Ammon's horn (tissue), 1 donor: ENCODE data around the gene TP53BP1.
"Not testable (repeated sequence)": the region's sequence is repeated elsewhere in the genome, so short reads cannot be mapped to it uniquely, and the experiment has no call there.

ENCODE experiments used
- DNase-seq: peaks from one replicate; pipeline ENCODE4 v3.0.0-alpha.2; 2016; ENCODE audit warnings: low spot score

The TP53BP1 gene

GRCh38 chr15:43492673-43493601, at the start of gene TP53BP1:
Gene TP53BP1 (minus strand): TSS chr15:43493156. CDS start chr15:43493043, 113 bp downstream.
- peak; percentile 98 for DNase-seq

DNA sequence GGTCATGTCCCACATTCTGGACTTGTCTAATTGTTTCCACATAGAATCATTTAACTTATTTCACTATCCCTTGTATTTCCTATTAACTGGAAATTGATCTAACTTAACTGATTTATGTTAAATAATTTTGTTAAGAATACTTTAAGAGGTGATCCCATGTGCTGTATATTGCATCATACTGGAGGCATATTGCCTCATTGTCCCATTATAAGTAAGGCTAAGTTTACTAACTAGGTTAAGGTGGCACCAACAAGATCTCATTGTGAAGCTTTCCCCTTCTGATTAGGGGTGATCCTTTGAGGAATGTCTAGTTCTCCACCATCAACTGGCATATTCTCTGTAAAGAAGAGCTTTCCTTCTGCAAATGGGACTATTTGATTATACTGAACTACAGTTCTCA, 48.8 kb upstream of the TP53BP1 start:
- DNase-seq: no peak

DNA sequence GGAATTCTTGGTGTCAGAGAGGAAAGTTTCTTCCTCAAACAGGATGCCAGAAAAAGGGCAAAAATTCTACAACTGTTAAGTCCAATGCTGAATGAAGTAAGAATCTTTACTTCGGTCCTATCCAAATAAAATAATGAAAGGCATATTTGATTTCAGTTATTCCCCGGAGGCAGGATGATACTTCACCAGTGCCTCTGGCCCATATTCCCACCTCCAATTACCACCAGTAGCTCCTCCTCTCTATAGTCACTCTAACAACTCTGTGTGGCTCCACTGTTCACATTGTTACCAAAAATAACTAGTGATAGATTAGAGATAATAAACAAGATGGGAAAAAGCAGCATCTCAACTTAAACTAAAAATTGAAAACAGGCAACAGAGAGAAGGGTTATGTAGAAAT, 45.1 kb upstream of the TP53BP1 start:
- no peak for DNase-seq

DNA sequence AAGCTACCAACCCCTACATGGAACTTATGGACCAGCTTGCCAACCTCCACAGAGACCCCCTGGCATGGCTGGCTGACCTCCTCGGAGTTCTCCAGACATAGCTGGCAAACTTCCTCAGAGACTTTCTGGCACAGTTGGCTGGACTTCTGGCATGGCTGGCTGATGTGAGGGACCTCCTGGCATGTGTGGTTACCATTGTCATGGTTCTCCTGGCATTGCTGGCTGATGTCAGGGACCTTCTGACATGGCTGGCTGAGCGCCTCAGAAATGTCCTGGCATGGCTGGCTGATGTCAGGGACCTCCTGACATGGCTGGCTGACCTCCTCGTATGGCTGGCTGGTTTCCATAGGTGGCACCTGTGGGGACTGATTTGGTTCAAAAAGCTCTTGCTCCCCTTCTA, 41.9 kb upstream of the TP53BP1 start:
- no peak for DNase-seq

- not testable (repeated sequence) for DNase-seq
Measured at GRCh38 chr15:43532826-43533225, 39.9 kb upstream of the TP53BP1 start.

DNA sequence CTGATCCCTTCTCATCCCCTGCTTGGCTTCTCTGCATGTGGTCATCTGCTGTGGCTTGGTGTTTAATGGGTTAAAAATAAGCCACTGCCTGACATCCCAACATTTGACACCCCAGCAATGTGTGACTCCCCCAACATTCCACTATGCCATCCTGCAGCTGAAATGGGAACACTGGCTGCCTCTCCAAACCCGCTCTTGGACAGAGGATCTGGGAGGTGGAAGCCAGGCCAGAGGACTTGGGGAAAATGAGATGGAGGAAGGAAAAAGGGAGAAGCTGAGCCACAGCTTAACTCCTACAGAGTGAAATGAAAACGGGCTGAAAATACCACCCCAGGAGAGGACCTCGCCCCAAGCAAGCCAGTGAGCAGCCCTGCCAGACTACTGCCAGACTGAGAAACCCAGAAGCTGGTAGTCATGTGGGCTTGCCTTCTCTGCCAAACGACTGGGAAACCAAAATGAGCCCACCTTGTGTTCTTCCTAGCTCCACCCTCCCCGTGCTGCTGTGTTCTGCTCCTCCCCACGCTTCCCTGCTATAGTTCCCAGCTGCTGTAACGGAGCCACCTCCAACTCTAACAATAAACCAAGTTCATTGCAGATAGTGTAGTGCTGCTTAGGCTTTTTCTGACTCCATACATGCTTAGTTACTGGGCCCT, 38.2 kb upstream of the TP53BP1 start:
- DNase-seq: peak; percentile 56

DNA sequence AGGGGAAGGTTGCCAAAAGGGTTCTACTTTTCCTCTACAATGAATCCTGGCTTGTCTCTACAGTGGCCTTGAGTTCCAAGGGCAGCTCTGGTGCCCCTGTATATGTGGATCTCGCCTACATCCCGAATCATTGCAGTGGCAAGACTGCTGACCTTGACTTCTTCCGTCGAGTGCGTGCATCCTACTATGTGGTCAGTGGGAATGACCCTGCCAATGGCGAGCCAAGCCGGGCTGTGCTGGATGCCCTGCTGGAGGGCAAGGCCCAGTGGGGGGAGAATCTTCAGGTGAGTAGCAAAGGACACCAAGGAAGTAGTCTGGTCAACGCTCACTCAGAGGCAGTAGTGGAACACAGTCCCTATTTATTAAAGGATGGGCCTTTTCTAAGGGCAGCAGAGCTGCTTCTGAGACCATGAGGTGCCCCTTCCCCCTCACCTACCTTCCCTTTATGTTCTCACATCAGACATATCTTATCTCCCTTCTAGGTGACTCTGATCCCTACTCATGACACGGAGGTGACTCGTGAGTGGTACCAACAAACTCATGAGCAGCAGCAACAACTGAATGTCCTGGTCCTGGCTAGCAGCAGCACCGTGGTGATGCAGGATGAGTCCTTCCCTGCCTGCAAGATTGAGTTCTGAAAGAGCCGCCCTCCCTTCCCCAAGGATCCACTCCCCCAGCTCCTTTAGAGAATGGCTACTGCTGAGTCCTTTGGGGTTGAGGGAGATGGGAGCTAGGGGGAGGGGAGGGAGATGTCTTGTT, 36.8 kb upstream of the TP53BP1 start:
- DNase-seq: no peak

DNA sequence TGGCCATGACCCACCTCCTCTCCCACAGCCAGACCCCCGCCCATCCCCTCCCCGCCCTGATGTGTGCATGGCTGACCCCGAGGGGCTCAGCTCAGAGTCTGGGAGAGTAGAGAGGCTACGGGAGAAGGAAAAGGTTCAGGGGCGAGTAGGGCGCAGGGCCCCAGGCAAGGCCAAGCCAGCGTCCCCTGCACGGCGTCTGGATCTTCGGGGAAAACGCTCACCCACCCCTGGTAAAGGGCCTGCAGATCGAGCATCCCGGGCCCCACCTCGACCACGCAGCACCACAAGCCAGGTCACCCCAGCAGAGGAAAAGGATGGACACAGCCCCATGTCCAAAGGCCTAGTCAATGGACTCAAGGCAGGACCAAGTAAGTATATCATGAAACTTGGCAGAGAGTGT, 36.2 kb upstream of the TP53BP1 start:
- no peak for DNase-seq

GRCh38 chr15:43528542-43529007, 35.6 kb upstream of the TP53BP1 start:
- DNase-seq: no peak

DNA sequence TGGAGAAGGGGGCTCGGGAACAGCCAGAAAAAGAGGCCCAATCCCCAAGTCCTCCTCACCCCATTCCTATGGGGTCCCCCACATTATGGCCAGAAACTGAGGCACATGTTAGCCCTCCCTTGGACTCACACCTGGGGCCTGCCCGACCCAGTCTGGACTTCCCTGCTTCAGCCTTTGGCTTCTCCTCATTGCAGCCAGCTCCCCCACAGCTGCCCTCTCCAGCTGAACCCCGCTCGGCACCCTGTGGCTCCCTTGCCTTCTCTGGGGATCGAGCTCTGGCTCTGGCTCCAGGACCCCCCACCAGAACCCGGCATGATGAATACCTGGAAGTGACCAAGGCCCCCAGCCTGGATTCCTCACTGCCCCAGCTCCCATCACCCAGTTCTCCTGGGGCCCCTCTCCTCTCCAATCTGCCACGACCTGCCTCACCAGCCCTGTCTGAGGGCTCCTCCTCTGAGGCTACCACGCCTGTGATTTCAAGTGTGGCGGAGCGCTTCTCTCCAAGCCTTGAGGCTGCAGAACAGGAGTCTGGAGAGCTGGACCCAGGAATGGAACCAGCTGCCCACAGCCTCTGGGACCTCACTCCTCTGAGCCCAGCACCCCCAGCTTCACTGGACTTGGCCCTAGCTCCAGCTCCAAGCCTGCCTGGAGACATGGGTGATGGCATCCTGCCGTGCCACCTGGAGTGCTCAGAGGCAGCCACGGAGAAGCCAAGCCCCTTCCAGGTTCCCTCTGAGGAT, 35.0 kb upstream of the TP53BP1 start:
- no peak for DNase-seq

DNA sequence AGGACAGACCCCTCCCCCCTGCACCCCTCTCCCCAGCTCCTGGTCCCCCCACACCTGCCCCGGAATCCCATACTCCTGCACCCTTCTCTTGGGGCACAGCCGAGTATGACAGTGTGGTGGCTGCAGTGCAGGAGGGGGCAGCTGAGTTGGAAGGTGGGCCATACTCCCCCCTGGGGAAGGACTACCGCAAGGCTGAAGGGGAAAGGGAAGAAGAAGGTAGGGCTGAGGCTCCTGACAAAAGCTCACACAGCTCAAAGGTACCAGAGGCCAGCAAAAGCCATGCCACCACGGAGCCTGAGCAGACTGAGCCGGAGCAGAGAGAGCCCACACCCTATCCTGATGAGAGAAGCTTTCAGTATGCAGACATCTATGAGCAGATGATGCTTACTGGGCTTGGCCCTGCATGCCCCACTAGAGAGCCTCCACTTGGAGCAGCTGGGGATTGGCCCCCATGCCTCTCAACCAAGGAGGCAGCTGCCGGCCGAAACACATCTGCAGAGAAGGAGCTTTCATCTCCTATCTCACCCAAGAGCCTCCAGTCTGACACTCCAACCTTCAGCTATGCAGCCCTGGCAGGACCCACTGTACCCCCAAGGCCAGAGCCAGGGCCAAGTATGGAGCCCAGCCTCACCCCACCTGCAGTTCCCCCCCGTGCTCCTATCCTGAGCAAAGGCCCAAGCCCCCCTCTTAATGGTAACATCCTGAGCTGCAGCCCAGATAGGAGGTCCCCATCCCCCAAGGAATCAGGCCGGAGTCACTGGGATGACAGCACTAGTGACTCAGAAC, 34.3 kb upstream of the TP53BP1 start:
- no peak for DNase-seq

DNA sequence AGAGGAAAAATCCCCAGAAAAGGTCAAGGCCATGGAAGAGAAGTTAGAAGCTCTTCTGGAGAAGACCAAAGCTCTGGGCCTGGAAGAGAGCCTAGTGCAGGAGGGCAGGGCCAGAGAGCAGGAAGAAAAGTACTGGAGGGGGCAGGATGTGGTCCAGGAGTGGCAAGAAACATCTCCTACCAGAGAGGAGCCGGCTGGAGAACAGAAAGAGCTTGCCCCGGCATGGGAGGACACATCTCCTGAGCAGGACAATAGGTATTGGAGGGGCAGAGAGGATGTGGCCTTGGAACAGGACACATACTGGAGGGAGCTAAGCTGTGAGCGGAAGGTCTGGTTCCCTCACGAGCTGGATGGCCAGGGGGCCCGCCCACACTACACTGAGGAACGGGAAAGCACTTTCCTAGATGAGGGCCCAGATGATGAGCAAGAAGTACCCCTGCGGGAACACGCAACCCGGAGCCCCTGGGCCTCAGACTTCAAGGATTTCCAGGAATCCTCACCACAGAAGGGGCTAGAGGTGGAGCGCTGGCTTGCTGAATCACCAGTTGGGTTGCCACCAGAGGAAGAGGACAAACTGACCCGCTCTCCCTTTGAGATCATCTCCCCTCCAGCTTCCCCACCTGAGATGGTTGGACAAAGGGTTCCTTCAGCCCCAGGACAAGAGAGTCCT, 33.4 kb upstream of the TP53BP1 start:
- no peak for DNase-seq

DNA sequence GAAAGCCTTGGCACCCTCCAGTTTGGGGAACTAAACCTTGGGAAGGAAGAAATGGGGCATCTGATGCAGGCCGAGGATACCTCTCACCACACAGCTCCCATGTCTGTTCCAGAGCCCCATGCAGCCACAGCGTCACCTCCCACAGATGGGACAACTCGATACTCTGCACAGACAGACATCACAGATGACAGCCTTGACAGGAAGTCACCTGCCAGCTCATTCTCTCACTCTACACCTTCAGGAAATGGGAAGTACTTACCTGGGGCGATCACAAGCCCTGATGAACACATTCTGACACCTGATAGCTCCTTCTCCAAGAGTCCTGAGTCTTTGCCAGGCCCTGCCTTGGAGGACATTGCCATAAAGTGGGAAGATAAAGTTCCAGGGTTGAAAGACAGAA, 32.2 kb upstream of the TP53BP1 start:
- no peak for DNase-seq

- DNase-seq: no peak
Measured at GRCh38 chr15:43524254-43524845, 31.4 kb upstream of the TP53BP1 start.

- DNase-seq: no peak
Measured at GRCh38 chr15:43523646-43524045, 30.7 kb upstream of the TP53BP1 start.

DNA sequence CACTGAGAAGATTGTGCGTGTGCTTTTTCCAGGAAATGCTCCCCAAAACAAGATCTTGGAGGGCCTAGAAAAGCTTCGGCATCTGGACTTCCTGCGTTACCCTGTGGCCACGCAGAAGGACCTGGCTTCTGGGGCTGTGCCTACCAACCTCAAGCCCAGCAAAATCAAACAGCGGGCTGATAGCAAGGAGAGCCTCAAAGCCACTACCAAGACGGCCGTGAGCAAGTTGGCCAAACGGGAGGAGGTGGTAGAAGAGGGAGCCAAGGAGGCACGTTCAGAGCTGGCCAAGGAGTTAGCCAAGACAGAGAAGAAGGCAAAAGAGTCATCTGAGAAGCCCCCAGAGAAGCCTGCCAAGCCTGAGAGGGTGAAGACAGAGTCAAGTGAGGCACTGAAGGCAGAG, 29.3 kb upstream of the TP53BP1 start:
- no peak for DNase-seq

GRCh38 chr15:43521419-43521818, 28.5 kb upstream of the TP53BP1 start:
- DNase-seq: no peak

- no peak for DNase-seq
Measured at GRCh38 chr15:43520138-43520537, 27.2 kb upstream of the TP53BP1 start.

GRCh38 chr15:43519196-43519595, 26.2 kb upstream of the TP53BP1 start:
- DNase-seq: peak; percentile 80

GRCh38 chr15:43518197-43518761, 25.3 kb upstream of the TP53BP1 start:
- DNase-seq: peak; percentile 93
